Kasumi-1 (cell line): ENCODE data around the gene CADM1.

ENCODE experiments used
- DNase-seq, 2 experiments: peaks; one replicate each; lab custom pipeline; 2025; lab: John Stamatoyannopoulos, UW

CADM1 gene

GRCh38 chr11:115179636-115180035 lies 324.6 kb downstream of the CADM1 start:
- DNase-seq: no peak

- DNase-seq: no peak
These were observed 325.5 kb downstream of the CADM1 start for GRCh38 chr11:115178705-115179104.

- DNase-seq: no peak
These were observed 331.1 kb downstream of the CADM1 start for GRCh38 chr11:115173136-115173535.

GRCh38 chr11:115170133-115170815 lies 333.9 kb downstream of the CADM1 start:
- DNase-seq: peak; percentile 2 to 5

- no peak for DNase-seq
These were observed 335.0 kb downstream of the CADM1 start for GRCh38 chr11:115169251-115169650.

GRCh38 chr11:115168686-115169085 lies 335.5 kb downstream of the CADM1 start:
- DNase-seq: no peak

- DNase-seq: no peak
These were observed 336.0 kb downstream of the CADM1 start for GRCh38 chr11:115168229-115168671.

- no peak for DNase-seq
These were observed 336.8 kb downstream of the CADM1 start for GRCh38 chr11:115167456-115167855.

- no peak for DNase-seq
These were observed 337.4 kb downstream of the CADM1 start for GRCh38 chr11:115166820-115167219.

- DNase-seq: no peak
These were observed 339.4 kb downstream of the CADM1 start for GRCh38 chr11:115164774-115165173.

GRCh38 chr11:115162919-115163318 lies 341.3 kb downstream of the CADM1 start:
- no peak for DNase-seq

- DNase-seq: no peak
These were observed 342.3 kb downstream of the CADM1 start for GRCh38 chr11:115161876-115162275.

- DNase-seq: no peak
These were observed 345.0 kb downstream of the CADM1 start for GRCh38 chr11:115159207-115159606.

GRCh38 chr11:115158053-115158452 lies 346.2 kb downstream of the CADM1 start:
- DNase-seq: no peak

- no peak for DNase-seq
These were observed 347.0 kb downstream of the CADM1 start for GRCh38 chr11:115157247-115157646.

- DNase-seq: no peak
These were observed 348.2 kb downstream of the CADM1 start for GRCh38 chr11:115155978-115156377.

- DNase-seq: no peak
These were observed 348.9 kb downstream of the CADM1 start for GRCh38 chr11:115155320-115155719.

GRCh38 chr11:115154355-115154736 lies 349.9 kb downstream of the CADM1 start:
- no peak for DNase-seq

GRCh38 chr11:115153731-115154354 lies 350.4 kb downstream of the CADM1 start:
- no peak for DNase-seq

GRCh38 chr11:115153135-115153534 lies 351.1 kb downstream of the CADM1 start:
- no peak for DNase-seq

GRCh38 chr11:115151010-115151409 lies 353.2 kb downstream of the CADM1 start:
- no peak for DNase-seq

- no peak for DNase-seq
These were observed 355.5 kb downstream of the CADM1 start for GRCh38 chr11:115148691-115149090.

GRCh38 chr11:115148101-115148500 lies 356.1 kb downstream of the CADM1 start:
- DNase-seq: no peak
